ENCODE results near the gene PPM1D. TPM values are rescaled to one million over a fixed set of nuclear protein-coding genes. Genes with fewer than 3 reads are reported as not detected.

PPM1D gene
- total RNA-seq, 1 experiment from 2014 or later, result 10.4 TPM

DNA sequence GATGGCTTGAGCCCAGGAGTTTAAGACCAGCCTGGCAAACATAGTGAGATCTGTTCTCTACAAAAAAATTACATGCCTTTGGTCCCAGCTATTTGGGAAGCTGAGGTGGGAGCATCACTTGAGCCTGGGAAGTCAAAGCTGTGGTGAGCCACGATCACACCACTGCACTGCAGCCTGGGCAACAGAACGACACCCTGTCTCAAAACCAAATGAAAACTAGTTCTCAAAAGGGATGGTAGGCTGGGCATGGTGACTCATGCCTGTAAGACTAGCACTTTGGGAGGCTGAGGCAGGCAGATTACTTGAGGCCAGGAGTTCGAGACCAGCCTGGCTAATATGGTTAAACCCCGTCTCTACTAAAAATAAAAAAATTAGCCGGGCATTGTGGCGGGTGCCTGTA lies 31.1 kb downstream of the PPM1D start:
- Histone ChIP-seq H3K36me3 (ENCODE audit: low read depth) (no peaks in the 10 kb centered on the region), H3K27me3 (ENCODE audit: insufficient read depth, low read depth) (no peaks in the 10 kb centered on the region), H3K4me1 (replicated peaks; ENCODE audit: insufficient read depth) (no peaks in the 10 kb centered on the region), H3K9me3 (ENCODE audit: insufficient read depth, low read depth) (no peaks in the 10 kb centered on the region), H3K9me2 (ENCODE audit: insufficient read depth) (no peaks in the 10 kb centered on the region), H3K4me2 (no peak overlapping the region), H3K4me3 (no peak overlapping the region), H3K27ac (no peak overlapping the region), H4K20me1 (ENCODE audit: insufficient read depth) (peaks cover 7% of the 10 kb centered on the region), H3K79me2 (ENCODE audit: low read depth) (no peaks in the 10 kb centered on the region), H3F3A (ENCODE audit: insufficient read depth, low read depth) (no peaks in the 10 kb centered on the region), H2AFZ (no peak overlapping the region)
- POLR2A ChIA-PET (ENCODE audit: unreplicated experiment), result no interaction called here
- BruUV-seq (replicated peaks), result no TSS peak
- CTCF ChIA-PET, result no interaction called here
- intact Hi-C loops (cut with micrococcal nuclease; ENCODE audit: unreplicated experiment), result loop anchor here (10.0 kb wide), 1 partner anchor 526 kb away; no protein-coding TSS in a partner anchor
- TF ChIP-seq, protein P1, sequence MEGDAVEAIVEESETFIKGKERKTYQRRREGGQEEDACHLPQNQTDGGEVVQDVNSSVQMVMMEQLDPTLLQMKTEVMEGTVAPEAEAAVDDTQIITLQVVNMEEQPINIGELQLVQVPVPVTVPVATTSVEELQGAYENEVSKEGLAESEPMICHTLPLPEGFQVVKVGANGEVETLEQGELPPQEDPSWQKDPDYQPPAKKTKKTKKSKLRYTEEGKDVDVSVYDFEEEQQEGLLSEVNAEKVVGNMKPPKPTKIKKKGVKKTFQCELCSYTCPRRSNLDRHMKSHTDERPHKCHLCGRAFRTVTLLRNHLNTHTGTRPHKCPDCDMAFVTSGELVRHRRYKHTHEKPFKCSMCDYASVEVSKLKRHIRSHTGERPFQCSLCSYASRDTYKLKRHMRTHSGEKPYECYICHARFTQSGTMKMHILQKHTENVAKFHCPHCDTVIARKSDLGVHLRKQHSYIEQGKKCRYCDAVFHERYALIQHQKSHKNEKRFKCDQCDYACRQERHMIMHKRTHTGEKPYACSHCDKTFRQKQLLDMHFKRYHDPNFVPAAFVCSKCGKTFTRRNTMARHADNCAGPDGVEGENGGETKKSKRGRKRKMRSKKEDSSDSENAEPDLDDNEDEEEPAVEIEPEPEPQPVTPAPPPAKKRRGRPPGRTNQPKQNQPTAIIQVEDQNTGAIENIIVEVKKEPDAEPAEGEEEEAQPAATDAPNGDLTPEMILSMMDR (conservative IDR thresholded peaks at IDR 0.05), result no peak
- no peak for TF ChIP-seq EZH2 (IDR thresholded peaks at IDR 0.05; ENCODE audit: low read depth)
- DNase-seq, result no peak

DNA sequence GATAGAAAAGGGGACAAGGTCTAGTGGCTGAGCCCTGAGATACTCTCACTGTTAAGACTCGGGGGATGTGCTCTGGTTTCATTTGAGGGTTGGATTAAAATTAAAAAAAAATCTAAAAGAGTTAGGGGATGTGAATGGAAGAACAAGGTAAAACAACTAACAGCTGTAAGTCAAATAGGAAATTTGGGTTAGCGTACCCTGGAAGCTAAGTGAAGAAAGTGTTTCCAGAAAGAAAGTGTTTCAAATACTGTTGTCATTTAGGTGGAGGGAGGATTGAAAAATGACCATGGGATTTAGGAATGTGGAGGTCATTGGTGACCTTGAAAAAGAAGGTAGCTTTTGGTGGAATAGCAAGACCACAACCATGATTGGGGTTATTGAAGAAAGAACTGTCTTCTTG lies 37.7 kb downstream of the PPM1D start:
- no peaks in the 10 kb centered on the region for H3K79me2 ChIP-seq (ENCODE audit: low read depth)
- no peaks in the 10 kb centered on the region for H3K36me3 ChIP-seq (ENCODE audit: low read depth)
- H3K27ac ChIP-seq, result no peak overlapping the region
- no peaks in the 10 kb centered on the region for H3K9me2 ChIP-seq (ENCODE audit: insufficient read depth)
- H2AFZ ChIP-seq, result no peak overlapping the region
- POLR2A ChIA-PET (ENCODE audit: unreplicated experiment), result interaction anchor here (0.6 kb wide), 1 partner anchor 486 kb away, joined by 6 read pairs; no protein-coding TSS in a partner anchor
- peaks cover 20% of the 10 kb centered on the region for H3F3A ChIP-seq (ENCODE audit: insufficient read depth, low read depth)
- H3K9me3 ChIP-seq (ENCODE audit: insufficient read depth, low read depth), result no peaks in the 10 kb centered on the region
- H3K27me3 ChIP-seq (ENCODE audit: insufficient read depth, low read depth), result no peaks in the 10 kb centered on the region
- no peak for DNase-seq
- no peak for TF ChIP-seq EZH2 (IDR thresholded peaks at IDR 0.05; ENCODE audit: low read depth)
- TF ChIP-seq, protein P1 (conservative IDR thresholded peaks at IDR 0.05), result no peak
- peaks cover 7% of the 10 kb centered on the region; the same call in 1 of the 2 replicates for H4K20me1 ChIP-seq (ENCODE audit: insufficient read depth)
- H3K4me2 ChIP-seq, result no peak overlapping the region
- no peak overlapping the region for H3K4me3 ChIP-seq
- intact Hi-C loops (cut with micrococcal nuclease; ENCODE audit: unreplicated experiment), result loop anchor here (1.0 to 10.0 kb wide), 3 partner anchors 201 to 533 kb away; no protein-coding TSS in a partner anchor
- peaks cover 6% of the 10 kb centered on the region; the same call in 1 of the 2 replicates for H3K4me1 ChIP-seq (replicated peaks; ENCODE audit: insufficient read depth)
- CTCF ChIA-PET, result interaction anchor here (0.5 kb wide), 1 partner anchor 652 kb away, joined by 3 read pairs; no protein-coding TSS in a partner anchor
- no TSS peak for BruUV-seq (replicated peaks)

DNA sequence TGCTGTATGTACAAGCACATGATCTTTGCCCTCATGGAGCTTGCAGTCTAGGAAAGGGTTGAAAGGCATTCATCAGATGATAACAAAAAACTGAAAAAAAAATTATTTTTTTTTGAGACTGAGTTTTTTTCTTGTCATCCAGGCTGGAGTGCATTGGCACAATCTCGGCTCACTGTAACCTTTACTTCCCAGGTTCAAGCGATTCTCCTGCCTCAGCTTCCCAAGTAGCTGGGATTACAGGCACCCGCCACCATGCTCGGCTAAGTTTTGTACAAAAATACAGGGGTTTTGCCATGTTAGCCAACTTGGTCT lies 39.0 kb downstream of the PPM1D start:
- Histone ChIP-seq H3K9me3 (ENCODE audit: insufficient read depth, low read depth) (no peaks in the 10 kb centered on the region), H3K9me2 (ENCODE audit: insufficient read depth) (no peaks in the 10 kb centered on the region), H3K79me2 (ENCODE audit: low read depth) (no peaks in the 10 kb centered on the region), H3K27me3 (ENCODE audit: insufficient read depth, low read depth) (no peaks in the 10 kb centered on the region), H3K4me3 (no peak overlapping the region), H3K36me3 (ENCODE audit: low read depth) (no peaks in the 10 kb centered on the region), H3K27ac (no peak overlapping the region), H3K4me2 (no peak overlapping the region), H3F3A (ENCODE audit: insufficient read depth, low read depth) (peaks cover 20% of the 10 kb centered on the region), H3K4me1 (replicated peaks; ENCODE audit: insufficient read depth) (peaks cover 6% of the 10 kb centered on the region; the same call in 1 of the 2 replicates), H2AFZ (no peak overlapping the region), H4K20me1 (ENCODE audit: insufficient read depth) (peaks cover 7% of the 10 kb centered on the region; the same call in 1 of the 2 replicates)
- no TSS peak for BruUV-seq (replicated peaks)
- ChIA-PET CTCF (interaction anchor here (1.0 kb wide), 1 partner anchor 34 kb away, joined by 8 read pairs; no protein-coding TSS in a partner anchor), POLR2A (ENCODE audit: unreplicated experiment) (no interaction called here)
- TF ChIP-seq, protein P1 (conservative IDR thresholded peaks at IDR 0.05), result peak; percentile 6; the same call in 1 of the 2 replicates
- TF ChIP-seq EZH2 (IDR thresholded peaks at IDR 0.05; ENCODE audit: low read depth), result no peak
- intact Hi-C loops (cut with micrococcal nuclease; ENCODE audit: unreplicated experiment), result loop anchor here (2.0 to 10.0 kb wide), 2 partner anchors 202 to 534 kb away; no protein-coding TSS in a partner anchor
- DNase-seq, result no peak

Data from PC-9 (cell line).